Sigmoid colon (tissue), 7 donors: ENCODE results near the gene C4orf36. TPM values are rescaled to one million over a fixed set of nuclear protein-coding genes. Genes with fewer than 3 reads are reported as not detected.

ENCODE experiments used
- DNase-seq: peaks from one replicate; pipeline ENCODE4 v3.0.0-alpha.2; 2019
- H3K27ac ChIP-seq, 4 donors: fragments of 200-600 bp; sonication (generic); one replicate each; pipeline ENCODE4 v1.5.1; 2016 to 2019; ENCODE audit warnings: mild to moderate bottlenecking in 1 of 4
- H3K27me3 ChIP-seq, 3 donors: fragments of 200-600 bp; sonication (generic); one replicate each; pipeline ENCODE4 v1.5.1; 2019; ENCODE audit warnings: mild to moderate bottlenecking in 1 of 3
- H3K36me3 ChIP-seq, 4 donors: fragments of 200-600 bp; sonication (generic); one replicate each; pipeline ENCODE4 v1.5.1; 2016 to 2019
- H3K4me1 ChIP-seq, 4 donors: fragments of 200-600 bp; sonication (generic); one replicate each; pipeline ENCODE4 v1.5.1; 2017 to 2019
- H3K4me3 ChIP-seq, 4 donors: fragments of 200-600 bp; sonication (generic); one replicate each; pipeline ENCODE4 v1.5.1; 2017 to 2019; ENCODE audit warnings: mild to moderate bottlenecking in 2 of 4, moderate library complexity in 1 of 4
- H3K9me3 ChIP-seq, 4 donors: fragments of 200-600 bp in 3 of 4; sonication (generic) in 3 of 4; one replicate each; pipeline versions ENCODE4 v1.5.1 to v1.6.1; 2013 to 2019
- CTCF ChIP-seq, 4 experiments: fragments of 450-650 bp in 3 of 4; fragments of 200-600 bp in 1 of 4; IDR thresholded peaks; one replicate each; pipeline ENCODE4 v1.5.1; 2016 to 2019; ENCODE audit warnings: antibody characterized with exemption in 4 of 4, mild to moderate bottlenecking in 3 of 4, moderate library complexity in 2 of 4
- EP300 ChIP-seq, 4 donors: sonication (generic); formaldehyde crosslinking; IDR thresholded peaks; one replicate each; pipeline ENCODE4 v1.6.1; 2017; ENCODE audit warnings: antibody characterized with exemption in 4 of 4
- POLR2A ChIP-seq, 2 donors: fragments of 450-650 bp; IDR thresholded peaks; one replicate each; pipeline ENCODE4 v1.6.1; 2016; ENCODE audit warnings: antibody characterized with exemption in 2 of 2, mild to moderate bottlenecking in 2 of 2, moderate library complexity in 2 of 2
- POLR2AphosphoS5 ChIP-seq, 4 donors: sonication (generic); formaldehyde crosslinking; IDR thresholded peaks; one replicate each; pipeline ENCODE4 v1.6.1; 2017; ENCODE audit warnings: antibody characterized with exemption in 4 of 4
- WGBS, 2 donors: extraction: QIAGEN DNeasy Blood & Tissue Kit; methylation state at CpG; one replicate each; pipeline ENCODE4 v1.1.7; 2013; 5-methylcytosine and 5-hydroxymethylcytosine counted together
- intact Hi-C: fragments of 100-400 bp; cut with DNase I; formaldehyde crosslinking; loops from one replicate; pipeline ENCODE4 v1.15.1; 2023
- polyA plus RNA-seq, 3 donors: library from polyadenylated mRNA; stranded (reverse); fragments of 200-250 nt; gene quantifications; one replicate each; pipeline ENCODE4 v1.2.3, GENCODE V29; 2013
- total RNA-seq, 4 donors: library from RNA; depleted of rRNA; stranded (reverse); fragments of >200 nt; gene quantifications; one replicate each; pipeline ENCODE4 v1.1.0, GENCODE V29; 2016
- donor health status: healthy with polysubstance abuse.
- donor health status: Bipolar disorder and iron deficiency.
- donor health status: healthy.

C4orf36 gene
- total and polyA plus RNA-seq, 7 donors = 0.35 to 2.1 (median 0.99) TPM; not detected in 4

DNA sequence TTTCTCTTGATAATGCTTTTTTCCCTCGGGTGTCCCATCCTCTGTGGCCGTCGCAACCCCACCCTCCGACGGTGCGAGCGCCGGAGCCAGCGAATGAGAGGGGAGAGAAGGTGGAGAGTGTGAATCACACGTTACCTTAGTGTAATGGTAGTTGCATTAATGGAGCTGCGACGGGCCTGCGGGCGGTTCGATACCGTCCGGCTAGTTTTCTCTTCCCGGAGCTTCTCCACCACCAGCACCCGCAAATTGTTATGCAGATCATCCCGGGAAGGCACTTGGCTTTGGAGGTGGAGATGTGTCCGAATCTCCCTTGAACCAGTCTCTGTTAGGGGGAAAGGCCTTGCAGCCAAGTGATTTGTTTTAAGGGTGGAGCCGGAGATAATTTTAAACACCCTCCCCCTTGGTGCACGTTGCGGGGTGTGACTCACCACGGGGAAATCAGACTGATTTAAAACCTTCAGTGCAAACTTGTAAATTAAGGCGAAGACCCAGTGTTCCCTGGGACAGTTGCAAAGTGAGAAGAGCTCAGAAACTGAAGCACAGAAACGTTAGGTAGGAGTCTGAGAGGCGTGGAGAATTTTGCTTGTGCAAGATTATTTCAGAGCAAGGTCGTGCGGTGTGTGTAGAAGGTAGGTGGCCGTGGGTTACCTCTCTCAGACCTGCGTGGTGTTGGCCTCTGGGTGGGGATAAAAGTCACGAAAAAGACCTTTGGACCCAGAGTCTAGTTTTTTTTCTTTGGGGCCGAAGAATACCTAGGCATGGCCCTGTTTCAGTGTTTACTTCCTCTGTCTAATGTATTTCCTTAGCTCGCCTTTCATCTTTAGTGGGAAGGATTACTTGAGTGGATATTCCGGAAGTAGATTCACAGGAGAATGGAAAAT is 43.9 kb upstream of the C4orf36 start:
- Histone ChIP-seq H3K9me3 (no peaks in the 10 kb centered on the region), H3K27me3 (no peaks in the 10 kb centered on the region), H3K27ac (peak overlapping the region; percentile 95 to 99 (median 99)), H3K4me1 (peaks cover 0 to 53% (median 39%) of the 10 kb centered on the region in 4 donors), H3K36me3 (peaks cover 0 to 9% (median 0%) of the 10 kb centered on the region in 4 donors), H3K4me3 (peak overlapping the region; percentile 81 to 97 (median 93))
- peak; percentile 90 for DNase-seq
- intact Hi-C loops = loop anchor here (1.0 to 5.0 kb wide), 3 partner anchors 70 to 185 kb away; no protein-coding TSS in a partner anchor
- peak; percentile 34 to 38 for TF ChIP-seq POLR2A (IDR thresholded peaks at IDR 0.05)
- TF ChIP-seq CTCF (IDR thresholded peaks at IDR 0.05) = no peak
- peak in 1 of 4 donors; percentile 45 for TF ChIP-seq EP300 (IDR thresholded peaks at IDR 0.05)
- peak; percentile 61 to 83 (median 80) for TF ChIP-seq POLR2AphosphoS5 (IDR thresholded peaks at IDR 0.05)
- 3 to 6% methylated on average over 36 of the region's 36 CpGs for WGBS, 2 donors

DNA sequence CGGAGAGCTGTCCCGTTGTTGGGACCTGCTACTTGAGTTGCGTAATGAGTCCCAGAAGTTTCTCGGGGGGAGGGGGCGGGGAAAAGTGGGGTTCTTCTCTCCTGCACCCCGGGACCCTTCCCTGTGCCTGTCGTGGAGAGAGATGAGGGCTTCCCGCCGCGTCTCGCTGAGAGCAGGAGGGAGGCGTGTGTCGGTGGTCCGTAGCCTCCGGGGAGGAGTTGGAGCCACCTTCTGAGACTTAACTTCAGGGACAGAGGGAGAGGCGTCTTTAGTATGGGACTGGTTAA is 43.3 kb upstream of the C4orf36 start:
- DNase-seq = no peak
- H3K9me3 ChIP-seq = no peaks in the 10 kb centered on the region
- H3K4me3 ChIP-seq = peak overlapping the region; percentile 81 to 97 (median 93)
- H3K36me3 ChIP-seq = peaks cover 0 to 14% (median 0%) of the 10 kb centered on the region in 4 donors
- intact Hi-C loops = loop anchor here (2.0 to 5.0 kb wide), 2 partner anchors 147 to 185 kb away; no protein-coding TSS in a partner anchor
- peak overlapping the region; percentile 95 to 99 (median 99) for H3K27ac ChIP-seq
- TF ChIP-seq CTCF (IDR thresholded peaks at IDR 0.05) = no peak
- TF ChIP-seq POLR2A (IDR thresholded peaks at IDR 0.05) = no peak
- TF ChIP-seq POLR2AphosphoS5 (IDR thresholded peaks at IDR 0.05) = no peak
- TF ChIP-seq EP300 (IDR thresholded peaks at IDR 0.05) = no peak
- H3K4me1 ChIP-seq = peaks cover 0 to 47% (median 35%) of the 10 kb centered on the region in 4 donors
- 2 to 3% methylated on average over 16 of the region's 16 CpGs for WGBS, 2 donors
- no peaks in the 10 kb centered on the region for H3K27me3 ChIP-seq

GRCh38 chr4:86934771-86935565 is 42.7 kb upstream of the C4orf36 start, which contains the start of gene AFF1:
Gene AFF1 (plus strand): TSS chr4:86935011. CDS start chr4:86948534, 13,523 bp downstream.
- DNase-seq = peak; percentile 97
- TF ChIP-seq POLR2A (IDR thresholded peaks at IDR 0.05) (peak; percentile 20 to 47), POLR2AphosphoS5 (IDR thresholded peaks at IDR 0.05) (peak; percentile 72 to 93 (median 92)), EP300 (IDR thresholded peaks at IDR 0.05) (peak in 1 of 4 donors; percentile 41), CTCF (IDR thresholded peaks at IDR 0.05) (peak in 1 of 4 experiments; percentile 46)
- 0 to 1% methylated on average over 97 of the region's 97 CpGs for WGBS, 2 donors

GRCh38 chr4:86934147-86934770 is 42.0 kb upstream of the C4orf36 start:
- Histone ChIP-seq H3K9me3 (no peaks in the 10 kb centered on the region), H3K36me3 (peaks cover 0 to 21% (median 0%) of the 10 kb centered on the region in 4 donors), H3K27ac (peak overlapping the region; percentile 95 to 99 (median 99)), H3K4me3 (peak overlapping the region; percentile 44 to 97 (median 86)), H3K27me3 (no peaks in the 10 kb centered on the region), H3K4me1 (peaks cover 0 to 35% (median 23%) of the 10 kb centered on the region in 4 donors)
- intact Hi-C loops = loop anchor here (2.0 to 5.0 kb wide), 2 partner anchors 187 to 288 kb away; partner anchors contain the start of gene KLHL8
- DNase-seq = no peak
- TF ChIP-seq POLR2AphosphoS5 (IDR thresholded peaks at IDR 0.05) (peak in 1 of 4 donors; percentile 70), CTCF (IDR thresholded peaks at IDR 0.05) (peak in 1 of 4 experiments; percentile 26), EP300 (IDR thresholded peaks at IDR 0.05) (no peak), POLR2A (IDR thresholded peaks at IDR 0.05) (peak; percentile 50 to 69)
- WGBS, 2 donors = 1 to 4% methylated on average over 15 of the region's 15 CpGs

More at GRCh38 chr4:86934771-86935565, 42.7 kb upstream of the C4orf36 start, which contains the start of gene AFF1:
- no peaks in the 10 kb centered on the region for H3K9me3 ChIP-seq
- H3K36me3 ChIP-seq = peaks cover 0 to 19% (median 0%) of the 10 kb centered on the region in 4 donors
- intact Hi-C loops = loop anchor here (2.0 to 5.0 kb wide), 3 partner anchors 147 to 287 kb away; partner anchors contain the start of gene KLHL8
- H3K27me3 ChIP-seq = no peaks in the 10 kb centered on the region
- H3K27ac ChIP-seq = peak within 1 kb of the TSS; percentile 95 to 99 (median 99)
- H3K4me1 ChIP-seq = peaks cover 0 to 42% (median 29%) of the 10 kb centered on the region in 4 donors
- H3K4me3 ChIP-seq = peak within 1 kb of the TSS; percentile 81 to 97 (median 93)
